Measurements from ENCODE around the gene WASF2.
A peak's percentile ranks its signal among the peaks of the same experiment; 100 is the strongest.
"Not testable (repeated sequence)": the region's sequence is repeated elsewhere in the genome, so short reads cannot be mapped to it uniquely, and the experiment has no call there.

Gene WASF2

DNA sequence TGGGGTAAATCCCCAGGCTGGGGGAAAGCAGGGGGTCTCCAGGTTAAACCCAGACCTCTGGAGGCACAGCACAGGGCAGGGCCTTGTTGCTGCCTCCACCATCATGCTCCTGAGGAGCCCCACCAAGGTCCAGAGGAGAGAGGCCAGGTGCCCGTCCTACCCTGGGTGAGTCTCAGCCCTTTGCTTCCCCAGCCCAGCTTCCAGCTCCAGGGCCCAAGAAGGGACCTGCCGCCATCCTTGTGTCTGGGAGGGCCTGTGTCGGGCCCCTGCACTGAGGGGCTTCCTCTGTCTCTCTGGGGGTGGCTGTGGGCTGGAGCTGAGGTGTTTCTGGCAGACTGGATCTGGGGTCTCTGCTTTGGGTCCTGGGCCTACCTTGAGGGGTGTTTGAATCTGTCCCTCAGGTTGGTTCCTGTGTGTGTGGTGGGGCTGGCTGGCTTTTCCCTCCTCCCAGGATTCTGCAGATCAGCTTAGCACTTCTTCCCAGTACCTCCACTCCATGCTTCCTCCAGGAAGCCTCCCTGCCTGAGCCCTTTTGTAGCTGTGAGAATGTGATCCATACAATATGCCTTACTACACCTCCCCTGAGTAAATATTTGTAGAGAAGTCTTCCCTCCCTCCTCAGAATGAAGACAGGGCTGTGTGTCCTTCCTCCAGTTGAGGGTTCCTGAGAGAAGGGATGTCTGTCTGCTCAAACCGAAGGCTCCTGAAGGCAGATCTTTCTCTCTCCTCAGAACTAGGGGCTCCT lies 91.4 kb downstream of the WASF2 start:
- DNase-seq (ENCODE audit: low spot score): no peak

DNA sequence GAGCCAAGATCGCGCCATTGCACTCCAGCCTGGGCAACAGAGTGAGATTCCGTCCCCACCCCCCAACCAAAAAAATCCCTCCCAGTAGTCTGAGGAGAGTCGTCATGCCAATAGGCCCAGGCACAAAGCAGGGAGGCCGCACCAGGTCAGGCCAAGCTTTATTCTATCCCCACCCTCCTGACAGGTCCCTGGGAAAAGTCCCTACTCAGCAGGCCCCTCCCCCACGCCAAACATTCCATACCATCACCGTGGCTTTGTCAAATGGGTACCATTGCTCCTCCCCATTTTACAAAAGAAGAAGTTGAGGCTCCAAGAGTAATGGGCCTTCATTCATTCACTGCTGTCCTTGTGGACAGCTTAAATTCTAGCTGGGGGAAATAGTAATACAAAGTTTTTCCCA lies 92.2 kb downstream of the WASF2 start:
- no peak for DNase-seq (ENCODE audit: low spot score)

DNA sequence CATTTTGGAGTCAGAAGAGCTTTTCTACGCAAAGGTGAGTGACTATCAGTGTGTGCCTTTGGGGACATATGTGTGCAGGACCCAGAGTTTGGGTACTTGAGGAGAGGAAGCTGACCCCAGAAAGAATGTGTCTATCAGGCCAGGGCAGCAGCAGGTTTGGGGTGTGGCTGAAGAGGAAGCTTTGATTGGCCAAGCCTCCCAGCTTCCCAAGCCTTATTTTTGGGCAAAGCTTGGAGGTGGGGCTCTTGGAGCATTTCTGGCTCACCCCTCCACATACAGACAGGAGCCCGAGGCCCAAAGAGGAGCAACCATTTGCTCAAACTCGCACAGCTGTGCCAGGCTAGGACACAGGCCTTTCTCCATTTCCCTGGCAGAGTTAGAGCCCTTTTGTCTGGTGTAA lies 92.9 kb downstream of the WASF2 start:
- DNase-seq (ENCODE audit: low spot score): no peak

DNA sequence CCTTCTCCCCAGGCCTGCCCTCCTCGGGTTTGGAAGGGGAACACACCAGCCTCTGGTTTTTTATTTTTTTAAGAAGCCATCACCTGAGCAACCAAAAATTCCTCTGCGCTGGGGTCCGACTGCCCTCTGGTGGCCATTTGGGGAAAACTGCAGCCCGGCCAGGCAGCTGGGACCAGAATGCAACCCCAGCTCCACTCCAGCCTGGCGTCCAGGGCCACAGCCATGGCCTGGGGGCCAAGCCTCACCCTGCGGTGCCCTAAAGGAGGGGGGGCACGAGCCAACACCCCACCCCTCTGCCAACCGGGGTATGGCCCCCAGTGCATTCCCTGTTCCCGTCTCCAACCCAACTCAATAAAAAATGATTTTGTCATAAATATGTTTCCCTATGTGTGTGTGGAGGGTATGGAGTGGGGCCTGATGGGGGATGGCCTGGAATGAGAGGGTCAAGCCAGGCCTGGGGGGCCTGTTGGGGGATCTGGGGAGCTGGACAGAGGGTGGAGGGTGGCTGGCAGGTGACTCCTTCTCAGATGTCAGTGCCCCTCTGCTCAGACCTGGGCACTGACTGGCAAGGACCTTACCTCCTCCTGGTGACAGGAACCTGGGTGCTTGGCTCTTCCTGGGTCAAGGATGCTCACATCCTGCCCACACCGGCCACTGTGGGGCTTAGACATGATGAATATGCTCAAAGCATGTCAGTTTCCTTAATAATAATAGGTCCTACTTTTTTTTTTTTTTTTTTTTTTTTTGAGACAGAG lies 94.3 kb downstream of the WASF2 start:
- DNase-seq (ENCODE audit: low spot score): no peak

DNA sequence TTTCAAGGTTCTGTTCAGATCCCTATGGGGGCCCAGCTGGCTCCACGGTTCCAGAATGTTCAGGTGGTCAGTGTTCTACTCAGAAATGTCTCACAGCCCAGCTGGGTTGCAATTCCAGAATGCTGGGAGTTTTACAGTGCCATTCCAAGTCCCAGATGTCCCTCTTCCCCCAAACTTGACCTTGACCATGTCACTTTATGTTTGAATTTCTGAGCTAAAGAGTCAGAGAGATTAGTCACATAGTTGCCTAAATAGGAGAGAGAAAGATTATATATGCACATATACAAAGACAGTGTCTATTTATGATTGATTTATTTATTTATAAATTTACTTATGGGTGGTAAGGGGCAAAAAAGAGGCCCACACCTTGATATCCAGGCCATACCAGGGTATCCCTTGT lies 95.0 kb downstream of the WASF2 start:
- DNase-seq (ENCODE audit: low spot score): no peak

DNA sequence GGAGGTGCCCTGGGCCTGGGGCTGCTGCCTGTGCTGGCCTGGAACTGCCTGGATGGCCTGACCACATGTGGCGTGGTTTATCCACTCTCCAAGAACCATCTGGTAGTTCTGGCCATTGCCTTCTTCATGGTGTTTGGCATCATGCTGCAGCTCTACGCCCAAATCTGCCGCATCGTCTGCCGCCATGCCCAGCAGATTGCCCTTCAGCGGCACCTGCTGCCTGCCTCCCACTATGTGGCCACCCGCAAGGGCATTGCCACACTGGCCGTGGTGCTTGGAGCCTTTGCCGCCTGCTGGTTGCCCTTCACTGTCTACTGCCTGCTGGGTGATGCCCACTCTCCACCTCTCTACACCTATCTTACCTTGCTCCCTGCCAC lies 95.7 kb downstream of the WASF2 start:
- DNase-seq (ENCODE audit: low spot score): no peak

DNA sequence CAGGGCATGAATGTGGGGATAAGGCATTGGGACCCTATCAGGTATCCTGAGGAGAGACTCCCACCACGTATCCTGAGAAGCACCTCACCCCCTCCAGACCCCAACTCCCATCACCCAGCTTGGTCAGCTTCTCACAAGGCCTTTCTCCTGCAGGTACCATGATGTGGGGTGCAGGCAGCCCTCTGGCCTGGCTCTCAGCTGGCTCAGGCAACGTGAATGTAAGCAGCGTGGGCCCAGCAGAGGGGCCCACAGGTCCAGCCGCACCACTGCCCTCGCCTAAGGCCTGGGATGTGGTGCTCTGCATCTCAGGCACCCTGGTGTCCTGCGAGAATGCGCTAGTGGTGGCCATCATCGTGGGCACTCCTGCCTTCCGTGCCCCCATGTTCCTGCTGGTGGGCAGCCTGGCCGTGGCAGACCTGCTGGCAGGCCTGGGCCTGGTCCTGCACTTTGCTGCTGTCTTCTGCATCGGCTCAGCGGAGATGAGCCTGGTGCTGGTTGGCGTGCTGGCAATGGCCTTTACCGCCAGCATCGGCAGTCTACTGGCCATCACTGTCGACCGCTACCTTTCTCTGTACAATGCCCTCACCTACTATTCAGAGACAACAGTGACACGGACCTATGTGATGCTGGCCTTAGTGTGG lies 96.2 kb downstream of the WASF2 start:
- DNase-seq (ENCODE audit: low spot score): no peak

DNA sequence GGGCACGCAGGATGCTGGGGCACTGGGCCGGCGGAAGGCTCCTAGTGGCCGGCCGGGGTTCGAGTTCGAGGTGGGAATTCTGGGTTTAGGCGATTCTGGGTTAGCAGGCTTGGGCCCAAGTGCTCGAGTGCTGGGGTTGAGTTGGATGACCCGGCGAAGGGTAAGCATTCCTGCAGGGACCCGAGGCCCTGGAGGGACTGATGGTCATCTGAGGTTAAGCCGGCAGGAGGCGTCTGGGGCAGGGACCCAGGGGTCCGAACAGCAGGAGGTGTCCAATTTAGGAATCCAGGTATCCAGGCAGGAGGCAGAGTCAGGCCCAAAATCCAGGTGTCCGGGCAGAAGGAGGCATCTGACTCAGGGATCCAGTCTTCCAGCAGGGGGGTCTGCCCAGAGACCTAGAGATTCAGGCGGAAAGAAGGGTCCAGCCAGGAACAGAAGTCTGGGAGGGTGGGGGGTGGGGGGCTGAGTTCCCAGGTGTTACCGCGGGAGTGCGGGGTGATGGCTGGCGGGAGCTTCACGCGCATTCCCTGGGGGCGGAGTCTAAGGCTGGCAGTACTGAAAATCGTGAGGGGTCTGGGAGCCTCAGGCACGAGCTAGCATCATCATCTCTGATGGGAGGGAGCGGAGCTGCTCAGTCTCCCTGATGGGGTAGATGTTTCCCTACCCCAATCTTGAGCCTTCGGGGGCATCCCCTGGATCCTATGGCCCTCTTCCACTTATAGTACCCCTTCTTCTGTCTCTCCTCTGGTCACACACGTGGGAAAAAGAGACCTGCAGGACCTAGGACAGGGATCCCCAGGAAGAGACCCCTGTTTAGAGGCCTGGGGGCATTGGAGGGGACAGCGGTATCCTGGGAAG lies 97.0 kb downstream of the WASF2 start:
- DNase-seq (ENCODE audit: low spot score): no peak

DNA sequence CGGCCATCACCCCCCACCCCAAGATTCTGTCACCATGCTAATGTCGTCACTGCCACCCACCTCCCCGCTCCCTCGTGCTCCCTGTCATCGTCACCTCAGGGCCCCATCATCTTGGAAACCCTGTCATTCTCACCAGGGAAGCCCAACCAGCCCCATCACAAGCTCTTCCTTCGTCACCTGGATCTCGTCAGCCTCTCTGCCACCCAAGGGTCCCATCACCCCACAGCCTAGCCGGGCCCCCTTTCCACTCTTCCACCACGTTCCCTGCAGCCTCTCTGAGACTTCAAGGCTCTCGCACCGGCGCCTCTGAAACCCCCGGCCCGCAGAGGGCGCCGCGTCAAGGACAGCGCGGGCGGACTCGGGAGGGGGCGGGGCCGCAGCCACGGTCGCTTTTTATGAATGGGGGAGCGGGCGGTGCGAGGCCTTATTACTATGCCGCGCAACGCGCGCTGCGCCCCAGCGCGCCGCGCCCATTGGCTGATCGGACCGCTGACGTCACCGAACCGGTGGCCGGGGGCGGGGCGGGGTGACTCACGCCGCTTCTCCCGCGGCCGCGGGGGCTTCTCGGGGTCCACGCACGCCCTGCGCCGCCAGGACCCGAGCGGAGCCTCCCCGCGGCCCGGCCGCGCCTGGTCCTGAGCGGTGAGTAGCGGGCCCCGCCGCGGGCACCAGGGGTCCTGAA lies 97.7 kb downstream of the WASF2 start, which contains the start of gene GPR3:
Gene GPR3 (plus strand): TSS at position 527 of the 682 bp plus-strand sequence. CDS start 1,177 bp downstream, outside the sequence.
- DNase-seq (ENCODE audit: low spot score): peak; percentile 83

DNA sequence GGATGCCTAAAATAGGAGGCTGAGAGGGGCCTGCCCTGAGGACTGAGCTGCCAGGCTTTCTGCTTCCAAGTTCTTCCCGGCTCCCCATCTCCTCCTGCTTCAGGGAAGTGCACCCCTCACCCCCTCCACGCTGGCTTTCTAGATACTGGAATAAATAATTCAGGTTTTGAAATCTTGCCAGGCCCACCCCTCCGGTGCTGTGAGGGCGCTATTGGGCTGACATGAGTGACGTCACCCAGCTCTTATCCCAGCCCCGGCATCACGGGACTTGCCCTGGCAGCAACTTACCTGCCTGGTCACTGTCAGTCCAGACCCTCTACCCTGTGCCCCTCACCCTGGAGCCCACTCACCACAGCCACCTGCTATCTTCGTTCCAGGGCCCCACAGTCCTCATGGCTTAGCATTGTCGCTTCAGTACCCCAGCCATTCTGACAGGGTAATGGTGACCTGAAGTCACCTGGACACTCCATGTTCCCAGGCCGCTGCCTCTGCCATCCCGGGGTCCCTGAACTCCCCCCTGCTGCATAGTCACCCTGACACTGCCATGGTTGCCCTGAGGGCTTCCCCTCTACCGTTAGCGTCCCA lies 98.4 kb downstream of the WASF2 start:
- DNase-seq (ENCODE audit: low spot score): no peak

DNA sequence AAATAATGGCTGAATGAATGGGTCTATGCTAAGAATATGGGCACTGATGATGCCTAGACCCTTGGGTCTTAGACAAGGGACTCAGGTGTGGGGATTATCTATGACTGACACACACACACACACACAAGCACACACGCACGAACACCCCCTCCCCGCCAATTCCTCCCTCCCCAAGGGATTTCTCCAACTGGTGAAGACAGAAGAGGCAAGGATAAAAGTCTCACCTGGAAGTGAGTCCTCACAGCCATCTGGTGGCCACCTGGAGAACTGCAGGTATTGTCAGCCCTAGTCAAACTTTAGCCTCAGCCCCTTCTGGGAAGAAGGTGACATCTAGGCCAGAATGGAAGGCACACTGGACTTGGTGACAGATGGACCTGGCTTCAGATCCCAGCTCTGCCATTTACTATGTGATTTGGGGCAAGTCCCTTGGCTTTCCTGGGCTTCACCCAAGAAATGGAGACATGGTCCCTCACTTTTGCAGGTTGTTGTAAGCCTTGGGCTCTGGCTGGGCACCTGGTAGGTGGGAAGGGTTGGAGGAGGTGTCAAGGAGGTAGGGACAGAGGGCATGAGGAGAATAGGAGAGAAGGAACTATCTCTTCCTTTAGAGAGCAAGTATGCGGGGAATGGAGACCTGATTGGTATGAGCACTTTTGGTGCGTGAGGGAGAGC lies 101.5 kb downstream of the WASF2 start:
- DNase-seq (ENCODE audit: low spot score): peak; percentile 54

DNA sequence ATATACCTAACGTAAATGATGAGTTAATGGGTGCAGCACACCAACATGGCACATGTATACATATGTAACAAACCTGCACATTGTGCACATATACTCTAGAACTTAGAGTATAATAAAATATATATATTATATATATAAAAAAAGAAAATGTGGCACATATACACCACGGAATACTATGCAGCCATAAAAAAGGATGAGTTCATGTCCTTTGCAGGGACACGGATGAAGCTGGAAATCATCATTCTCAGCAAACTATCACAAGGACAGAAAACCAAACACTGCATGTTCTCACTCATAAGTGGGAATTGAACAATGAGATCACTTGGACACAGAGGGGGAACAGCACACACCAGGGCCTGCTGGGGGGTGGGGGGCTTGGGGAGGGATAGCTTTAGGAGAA lies 105.2 kb downstream of the WASF2 start:
- not testable (repeated sequence) for DNase-seq (ENCODE audit: low spot score)

DNA sequence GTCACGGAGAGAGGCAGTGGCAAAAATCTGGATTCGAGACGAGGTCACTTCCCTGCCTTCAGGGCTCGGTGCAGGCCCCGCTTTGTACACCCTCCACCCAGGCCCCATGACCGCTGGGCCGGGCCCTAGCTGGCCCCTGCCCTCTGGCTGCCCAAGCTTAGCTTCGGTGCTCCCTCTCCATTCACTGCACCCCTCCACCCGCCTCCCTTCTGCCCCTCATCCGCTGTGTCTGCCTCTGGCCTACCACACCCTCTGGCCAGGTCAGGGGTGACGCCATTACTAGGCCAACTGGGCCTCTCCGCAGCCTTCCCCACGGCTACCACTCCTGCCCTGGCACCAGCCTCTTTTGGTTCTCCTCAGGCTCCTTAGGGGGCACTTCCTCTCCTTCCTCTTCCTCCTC lies 106.3 kb downstream of the WASF2 start:
- DNase-seq (ENCODE audit: low spot score): no peak

DNA sequence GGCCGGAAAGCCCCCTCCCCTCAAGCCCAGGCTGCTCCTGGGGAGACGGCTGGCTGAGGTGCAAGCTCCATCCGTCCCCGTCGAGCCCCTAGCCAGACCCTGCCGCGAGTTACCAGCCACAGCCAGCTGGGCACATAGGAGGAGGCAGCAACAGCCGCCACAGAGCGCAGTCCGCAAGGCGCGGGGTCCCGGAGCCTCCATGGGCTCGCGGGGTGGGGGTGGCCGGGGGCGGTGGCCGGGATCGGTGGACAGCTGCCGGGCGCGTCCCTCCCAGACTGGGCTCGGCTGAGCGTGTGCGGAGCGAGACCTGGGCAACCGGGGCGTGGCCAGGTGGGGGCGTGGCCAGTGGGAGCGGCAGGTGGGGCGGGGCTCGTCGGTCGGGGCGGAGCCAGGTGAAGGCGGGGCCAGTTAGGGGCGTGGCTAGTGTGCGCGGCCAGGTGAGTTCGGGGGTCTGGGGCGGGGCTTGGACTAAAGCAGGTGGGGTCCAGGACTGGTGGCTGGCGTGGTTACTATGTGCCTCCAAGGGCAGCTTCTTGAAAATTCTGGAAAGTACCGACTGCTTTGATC lies 106.8 kb downstream of the WASF2 start, which contains the start of gene CD164L2:
Gene CD164L2 (minus strand): TSS at position 295 of the 567 bp plus-strand sequence. CDS start 94 bp downstream, at position 201.
- no peak for DNase-seq (ENCODE audit: low spot score)

DNA sequence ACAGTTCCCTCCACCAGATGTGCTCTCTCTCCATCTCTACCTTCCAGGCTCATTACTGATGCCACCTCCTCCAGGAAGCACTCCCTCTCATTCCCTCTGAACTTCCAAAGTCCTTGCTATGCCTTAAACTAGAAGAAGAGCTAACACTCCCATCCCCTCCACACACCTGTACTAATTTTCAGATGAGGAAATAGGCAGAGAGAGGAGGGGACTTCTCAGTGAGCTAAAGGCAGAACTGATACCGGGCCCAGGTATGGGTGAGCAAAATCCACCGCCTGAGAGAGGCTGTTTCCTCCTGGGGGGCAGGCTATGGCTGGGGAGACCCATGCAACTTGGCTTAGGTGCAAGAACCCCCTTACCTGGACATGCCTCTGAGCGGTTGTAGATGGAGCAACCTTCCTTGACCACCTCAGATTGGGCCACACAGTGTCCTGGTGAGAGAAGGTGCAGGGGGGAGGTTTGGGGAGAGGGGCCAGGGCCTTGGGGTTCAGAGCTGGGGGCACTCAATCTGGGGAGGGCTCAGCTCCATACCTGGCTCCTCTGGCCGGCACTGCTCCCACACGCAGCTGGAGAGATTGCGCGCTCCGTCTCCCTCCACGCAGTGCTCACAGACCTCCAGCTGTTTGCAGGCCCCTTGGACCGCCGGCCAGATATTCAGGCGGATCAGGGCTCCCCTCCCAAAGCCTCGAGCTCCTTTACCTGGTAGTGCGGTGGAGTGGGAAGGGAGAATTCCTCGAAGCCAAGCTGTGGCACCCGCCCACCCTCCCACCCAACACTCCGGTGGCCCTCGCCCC lies 107.8 kb downstream of the WASF2 start:
- DNase-seq (ENCODE audit: low spot score): no peak

DNA sequence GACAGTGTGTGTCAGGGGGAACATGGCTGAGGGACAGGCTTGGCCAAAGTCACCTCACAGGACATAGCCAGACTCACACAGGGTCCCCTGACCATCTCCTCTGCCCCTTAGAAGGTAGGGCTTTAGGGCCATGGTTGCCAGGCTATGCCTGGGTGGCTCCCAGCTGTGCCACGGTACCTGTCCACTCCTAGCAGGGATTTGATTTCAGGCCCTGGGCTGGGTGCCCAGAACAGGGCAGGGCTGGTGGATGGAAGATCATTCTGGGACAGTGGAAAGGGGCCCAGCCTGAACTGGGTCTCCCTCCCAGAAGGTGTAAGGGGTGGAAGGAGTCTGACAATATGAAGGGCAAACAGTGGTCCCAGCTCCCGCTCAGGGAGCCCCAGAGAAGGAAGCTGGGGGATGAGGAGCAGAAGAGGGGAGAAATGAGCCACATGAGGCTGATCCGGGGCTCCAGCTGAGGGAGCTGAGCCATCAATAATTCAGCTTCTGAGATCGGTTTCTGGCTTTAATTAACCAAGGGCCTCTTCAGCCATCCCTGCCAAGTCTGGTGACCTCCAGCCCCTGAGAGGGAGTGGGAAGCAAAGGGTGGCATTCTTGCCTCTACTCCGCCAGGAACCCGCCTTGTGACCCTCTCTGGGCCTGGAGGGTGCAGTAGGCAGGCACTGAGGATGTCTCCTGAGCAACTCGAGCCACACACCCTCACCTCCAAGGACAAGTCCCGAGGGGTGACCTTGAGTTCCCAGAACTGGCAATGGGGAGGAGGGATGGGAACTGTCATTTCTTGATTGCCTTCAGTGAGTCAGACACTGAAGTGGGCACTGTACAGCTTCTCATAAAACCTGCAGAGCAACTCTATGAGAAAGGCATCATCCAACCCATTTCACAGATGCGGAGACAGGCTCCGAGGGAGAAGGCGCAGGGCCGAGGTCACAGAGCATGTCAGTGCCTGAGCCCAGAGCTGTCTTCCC lies 108.9 kb downstream of the WASF2 start:
- DNase-seq (ENCODE audit: low spot score): no peak

DNA sequence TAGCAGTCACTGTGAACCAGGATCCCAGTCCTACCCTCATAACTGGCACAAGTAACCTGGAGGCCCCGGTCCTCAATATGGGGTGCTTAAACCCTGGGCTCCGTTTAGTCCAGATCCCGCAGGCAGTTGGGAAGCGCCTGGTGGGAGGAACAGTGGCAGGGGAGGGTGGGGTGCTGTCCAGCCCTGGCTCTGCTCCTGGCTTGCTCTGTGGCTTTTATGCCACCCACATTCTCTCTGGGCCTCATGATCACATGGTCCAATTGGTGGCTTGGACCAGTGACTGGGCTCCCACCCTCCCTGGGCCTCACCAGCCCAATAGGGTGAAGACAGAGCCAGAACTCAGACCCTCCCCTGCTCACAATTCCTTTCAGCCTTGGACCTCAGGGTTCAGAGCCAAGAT lies 109.7 kb downstream of the WASF2 start:
- no peak for DNase-seq (ENCODE audit: low spot score)

All from SK-N-DZ (cell line).